Measurements from ENCODE around the gene BCL2L12. TPM values are rescaled to one million over a fixed set of nuclear protein-coding genes. Genes with fewer than 3 reads are reported as not detected.

The BCL2L12 gene
- total and polyA plus RNA-seq, 5 experiments from 2014 or later = 19.3 to 24.0 (median 20.6) TPM

DNA sequence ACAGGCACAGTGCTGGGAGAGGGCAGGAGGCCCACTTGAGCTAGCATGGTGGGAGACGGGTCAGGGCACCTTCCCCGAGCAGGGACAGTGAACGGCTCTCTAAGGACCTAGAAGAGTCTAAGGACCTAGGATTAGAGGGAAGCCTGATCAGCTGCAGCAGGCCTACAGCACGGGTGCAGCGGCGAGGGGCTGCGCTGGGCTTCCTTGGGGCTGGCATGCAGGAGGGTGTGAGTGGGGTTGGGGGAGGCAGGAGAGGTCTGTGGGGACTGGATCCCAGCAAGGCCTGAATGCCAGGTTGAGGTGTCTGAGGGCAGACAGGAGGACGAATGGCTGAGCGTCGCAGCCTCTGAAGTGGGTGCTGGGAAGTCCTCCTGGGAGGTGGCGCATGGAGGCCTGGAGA is 20.1 kb upstream of the BCL2L12 start:
- H3K27me3 Mint-ChIP-seq = no peaks in the 10 kb centered on the region
- ATAC-seq = no peak
- H3K27ac Mint-ChIP-seq = peak overlapping the region in 4 of 10 donors; percentile 14 to 86 (median 66)
- peaks cover 31 to 52% (median 42%) of the 10 kb centered on the region in 4 donors for H3K4me1 Mint-ChIP-seq
- peaks cover 0 to 41% (median 3%) of the 10 kb centered on the region in 3 donors for H3K36me3 Mint-ChIP-seq
- no peak overlapping the region for H3K4me3 Mint-ChIP-seq
- POLR2A ChIA-PET = interaction anchor here (0.6 to 2.1 kb wide), 5 partner anchors 16 to 751 kb away, joined by 3 to 9 read pairs (median 4); no protein-coding TSS in a partner anchor
- DNase-seq = no peak
- no peaks in the 10 kb centered on the region for H3K9me3 Mint-ChIP-seq

DNA sequence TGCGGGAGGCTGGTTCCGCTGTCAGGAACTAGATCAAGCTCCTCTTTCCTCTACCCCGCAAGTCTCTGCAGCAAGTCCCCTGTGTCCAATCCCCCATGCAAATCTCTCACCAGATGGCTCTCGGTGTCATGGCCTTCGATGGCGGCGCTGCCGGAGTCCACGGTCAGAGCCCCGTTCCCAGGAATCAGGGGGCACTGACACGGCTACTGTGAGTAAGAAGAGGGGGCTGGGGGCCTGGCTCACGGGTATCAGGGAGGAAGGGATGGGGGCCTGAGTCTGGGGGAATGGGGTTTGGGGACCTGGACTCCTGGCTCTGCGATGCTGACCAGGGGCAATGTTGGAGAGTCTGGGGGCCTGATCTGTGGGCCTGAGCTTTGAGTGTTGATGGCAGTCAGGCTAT is 19.7 kb upstream of the BCL2L12 start:
- ATAC-seq (no peak), DNase-seq (no peak)
- Mint-ChIP-seq H3K27ac (peak overlapping the region in 2 of 10 donors; percentile 52 to 71), H3K27me3 (no peaks in the 10 kb centered on the region), H3K36me3 (peaks cover 0 to 41% (median 4%) of the 10 kb centered on the region in 3 donors), H3K4me1 (peaks cover 26 to 48% (median 38%) of the 10 kb centered on the region in 4 donors), H3K9me3 (no peaks in the 10 kb centered on the region), H3K4me3 (no peak overlapping the region)
- POLR2A ChIA-PET = interaction anchor here (0.7 to 2.1 kb wide), 3 partner anchors 16 to 751 kb away, joined by 3 to 9 read pairs (median 4); no protein-coding TSS in a partner anchor

DNA sequence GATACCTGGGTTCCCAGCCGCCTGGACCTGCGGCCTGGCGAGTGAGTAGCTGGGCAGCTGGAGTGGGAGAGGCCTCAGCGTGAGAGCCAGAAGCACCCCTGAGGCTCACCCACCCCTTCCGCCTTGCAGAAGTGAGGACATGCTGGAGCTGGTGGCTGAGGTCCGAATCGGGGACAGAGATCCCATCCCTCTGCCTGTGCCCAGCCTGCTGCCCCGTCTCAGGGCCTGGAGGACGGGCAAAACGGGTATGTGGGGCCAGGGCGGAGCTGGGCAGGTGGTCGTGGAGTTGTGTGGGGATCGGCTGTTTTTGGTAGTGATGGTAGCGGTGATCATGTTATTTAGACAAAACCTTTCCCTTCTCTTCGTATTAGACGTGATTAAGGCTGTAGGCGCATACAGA is 19.1 kb upstream of the BCL2L12 start:
- H3K27ac Mint-ChIP-seq = peak overlapping the region in 3 of 10 donors; percentile 55 to 72 (median 71)
- H3K9me3 Mint-ChIP-seq = no peaks in the 10 kb centered on the region
- ATAC-seq (no peak), DNase-seq (no peak)
- no peak overlapping the region for H3K4me3 Mint-ChIP-seq
- H3K27me3 Mint-ChIP-seq = no peaks in the 10 kb centered on the region
- H3K4me1 Mint-ChIP-seq = peaks cover 25 to 45% (median 33%) of the 10 kb centered on the region in 4 donors
- POLR2A ChIA-PET = interaction anchor here (0.7 to 2.1 kb wide), 3 partner anchors 15 to 71 kb away, joined by 3 to 9 read pairs (median 4); no protein-coding TSS in a partner anchor
- peaks cover 0 to 41% (median 4%) of the 10 kb centered on the region in 3 donors for H3K36me3 Mint-ChIP-seq

DNA sequence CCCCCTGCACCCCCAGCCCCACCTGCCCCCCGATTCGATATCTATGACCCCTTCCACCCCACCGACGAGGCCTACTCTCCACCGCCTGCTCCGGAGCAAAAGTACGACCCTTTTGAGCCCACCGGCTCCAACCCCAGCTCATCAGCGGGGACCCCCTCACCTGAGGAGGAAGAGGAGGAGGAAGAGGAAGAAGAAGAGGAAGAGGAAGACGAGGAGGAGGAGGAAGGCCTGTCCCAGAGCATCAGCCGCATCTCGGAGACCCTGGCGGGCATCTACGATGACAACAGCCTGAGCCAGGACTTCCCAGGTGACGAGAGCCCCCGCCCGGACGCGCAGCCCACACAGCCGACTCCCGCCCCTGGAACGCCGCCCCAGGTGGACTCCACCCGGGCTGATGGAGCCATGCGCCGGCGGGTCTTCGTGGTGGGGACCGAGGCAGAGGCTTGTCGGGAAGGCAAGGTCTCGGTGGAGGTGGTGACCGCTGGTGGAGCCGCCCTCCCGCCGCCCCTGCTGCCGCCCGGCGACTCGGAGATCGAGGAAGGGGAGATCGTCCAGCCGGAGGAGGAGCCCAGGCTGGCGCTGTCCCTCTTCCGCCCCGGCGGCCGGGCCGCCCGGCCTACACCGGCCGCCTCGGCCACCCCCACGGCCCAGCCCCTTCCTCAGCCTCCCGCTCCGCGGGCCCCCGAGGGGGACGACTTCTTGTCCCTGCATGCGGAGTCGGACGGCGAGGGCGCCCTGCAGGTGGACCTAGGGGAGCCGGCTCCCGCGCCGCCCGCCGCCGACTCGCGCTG is 14.5 kb upstream of the BCL2L12 start:
- DNase-seq = no peak
- POLR2A ChIA-PET = no interaction called here
- Mint-ChIP-seq H3K4me1 (peaks cover 0 to 13% (median 2%) of the 10 kb centered on the region in 4 donors), H3K9me3 (no peaks in the 10 kb centered on the region), H3K36me3 (peaks cover 0 to 58% (median 7%) of the 10 kb centered on the region in 3 donors), H3K27me3 (no peaks in the 10 kb centered on the region), H3K27ac (no peak overlapping the region), H3K4me3 (peak overlapping the region in 1 of 10 donors; percentile 31)
- no peak for ATAC-seq

- POLR2A ChIA-PET = no interaction called here
- H3K27ac Mint-ChIP-seq = peak overlapping the region in 1 of 10 donors; percentile 65
Observed at GRCh38 chr19:49651820-49652550, 13.7 kb upstream of the BCL2L12 start.

DNA sequence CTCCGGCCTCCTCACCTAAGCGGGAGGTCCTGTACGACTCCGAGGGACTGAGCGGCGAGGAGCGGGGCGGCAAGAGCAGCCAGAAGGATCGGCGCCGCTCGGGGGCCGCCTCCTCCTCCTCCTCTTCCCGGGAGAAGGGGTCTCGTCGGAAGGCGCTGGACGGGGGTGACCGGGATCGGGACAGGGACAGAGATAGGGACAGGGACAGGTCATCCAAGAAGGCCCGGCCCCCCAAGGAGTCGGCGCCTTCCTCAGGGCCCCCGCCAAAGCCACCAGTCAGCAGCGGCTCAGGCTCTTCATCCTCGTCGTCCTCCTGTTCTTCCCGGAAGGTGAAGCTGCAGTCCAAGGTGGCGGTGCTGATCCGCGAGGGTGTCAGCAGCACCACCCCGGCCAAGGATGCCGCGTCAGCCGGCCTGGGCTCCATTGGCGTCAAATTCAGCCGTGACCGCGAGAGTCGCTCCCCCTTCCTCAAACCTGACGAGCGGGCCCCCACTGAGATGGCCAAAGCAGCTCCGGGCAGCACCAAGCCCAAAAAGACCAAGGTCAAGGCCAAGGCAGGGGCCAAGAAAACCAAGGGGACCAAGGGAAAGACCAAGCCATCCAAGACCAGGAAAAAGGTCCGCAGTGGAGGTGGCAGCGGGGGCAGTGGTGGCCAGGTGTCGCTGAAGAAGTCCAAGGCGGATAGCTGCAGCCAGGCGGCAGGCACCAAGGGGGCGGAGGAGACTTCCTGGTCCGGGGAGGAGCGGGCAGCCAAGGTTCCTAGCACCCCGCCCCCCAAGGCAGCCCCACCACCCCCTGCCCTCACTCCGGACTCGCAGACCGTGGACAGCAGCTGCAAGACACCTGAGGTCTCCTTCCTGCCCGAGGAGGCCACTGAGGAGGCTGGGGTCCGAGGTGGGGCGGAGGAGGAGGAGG is 12.9 kb upstream of the BCL2L12 start:
- DNase-seq = no peak
- H3K4me1 Mint-ChIP-seq = peaks cover 0 to 9% (median 3%) of the 10 kb centered on the region in 4 donors
- no peak for ATAC-seq
- POLR2A ChIA-PET = interaction anchor here (0.6 to 1.0 kb wide), 2 partner anchors 13 to 106 kb away, joined by 3 read pairs; partner anchors contain the start of gene RRAS
- no peaks in the 10 kb centered on the region for H3K27me3 Mint-ChIP-seq
- peaks cover 0 to 56% (median 6%) of the 10 kb centered on the region in 3 donors for H3K36me3 Mint-ChIP-seq
- H3K9me3 Mint-ChIP-seq = no peaks in the 10 kb centered on the region
- H3K27ac Mint-ChIP-seq = peak overlapping the region in 2 of 10 donors; percentile 47 to 65
- no peak overlapping the region for H3K4me3 Mint-ChIP-seq

More at GRCh38 chr19:49651820-49652550, 13.7 kb upstream of the BCL2L12 start:
- no peaks in the 10 kb centered on the region for H3K9me3 Mint-ChIP-seq
- DNase-seq (no peak), ATAC-seq (no peak)
- H3K4me1 Mint-ChIP-seq = peaks cover 0 to 9% (median 2%) of the 10 kb centered on the region in 4 donors
- H3K4me3 Mint-ChIP-seq = no peak overlapping the region
- H3K36me3 Mint-ChIP-seq = peaks cover 0 to 56% (median 5%) of the 10 kb centered on the region in 3 donors
- H3K27me3 Mint-ChIP-seq = no peaks in the 10 kb centered on the region

GRCh38 chr19:49653466-49653806 is 12.3 kb upstream of the BCL2L12 start:
- H3K27ac Mint-ChIP-seq = peak overlapping the region in 1 of 10 donors; percentile 83
- H3K4me1 Mint-ChIP-seq = peaks cover 0 to 9% (median 3%) of the 10 kb centered on the region in 4 donors
- no peaks in the 10 kb centered on the region for H3K9me3 Mint-ChIP-seq
- ATAC-seq = no peak
- POLR2A ChIA-PET = interaction anchor here (0.6 to 1.0 kb wide), 2 partner anchors 14 to 558 kb away, joined by 3 read pairs; partner anchors contain the start of gene RRAS
- no peak for DNase-seq
- peaks cover 0 to 51% (median 6%) of the 10 kb centered on the region in 3 donors for H3K36me3 Mint-ChIP-seq
- no peaks in the 10 kb centered on the region for H3K27me3 Mint-ChIP-seq
- H3K4me3 Mint-ChIP-seq = no peak overlapping the region

- no peaks in the 10 kb centered on the region for H3K9me3 Mint-ChIP-seq
- peaks cover 0 to 10% (median 3%) of the 10 kb centered on the region in 4 donors for H3K4me1 Mint-ChIP-seq
- H3K4me3 Mint-ChIP-seq = no peak overlapping the region
- DNase-seq (no peak), ATAC-seq (no peak)
- no peaks in the 10 kb centered on the region for H3K27me3 Mint-ChIP-seq
- POLR2A ChIA-PET = interaction anchor here (2.4 to 3.3 kb wide), 2 partner anchors 10 to 14 kb away, joined by 9 to 21 read pairs; partner anchors contain the start of genes BCL2L12, IRF3, RRAS and SCAF1
- H3K36me3 Mint-ChIP-seq = peaks cover 0 to 46% (median 6%) of the 10 kb centered on the region in 3 donors
- peak overlapping the region in 3 of 10 donors; percentile 29 to 58 (median 53) for H3K27ac Mint-ChIP-seq
Observed at GRCh38 chr19:49654581-49654980, 11.2 kb upstream of the BCL2L12 start.

DNA sequence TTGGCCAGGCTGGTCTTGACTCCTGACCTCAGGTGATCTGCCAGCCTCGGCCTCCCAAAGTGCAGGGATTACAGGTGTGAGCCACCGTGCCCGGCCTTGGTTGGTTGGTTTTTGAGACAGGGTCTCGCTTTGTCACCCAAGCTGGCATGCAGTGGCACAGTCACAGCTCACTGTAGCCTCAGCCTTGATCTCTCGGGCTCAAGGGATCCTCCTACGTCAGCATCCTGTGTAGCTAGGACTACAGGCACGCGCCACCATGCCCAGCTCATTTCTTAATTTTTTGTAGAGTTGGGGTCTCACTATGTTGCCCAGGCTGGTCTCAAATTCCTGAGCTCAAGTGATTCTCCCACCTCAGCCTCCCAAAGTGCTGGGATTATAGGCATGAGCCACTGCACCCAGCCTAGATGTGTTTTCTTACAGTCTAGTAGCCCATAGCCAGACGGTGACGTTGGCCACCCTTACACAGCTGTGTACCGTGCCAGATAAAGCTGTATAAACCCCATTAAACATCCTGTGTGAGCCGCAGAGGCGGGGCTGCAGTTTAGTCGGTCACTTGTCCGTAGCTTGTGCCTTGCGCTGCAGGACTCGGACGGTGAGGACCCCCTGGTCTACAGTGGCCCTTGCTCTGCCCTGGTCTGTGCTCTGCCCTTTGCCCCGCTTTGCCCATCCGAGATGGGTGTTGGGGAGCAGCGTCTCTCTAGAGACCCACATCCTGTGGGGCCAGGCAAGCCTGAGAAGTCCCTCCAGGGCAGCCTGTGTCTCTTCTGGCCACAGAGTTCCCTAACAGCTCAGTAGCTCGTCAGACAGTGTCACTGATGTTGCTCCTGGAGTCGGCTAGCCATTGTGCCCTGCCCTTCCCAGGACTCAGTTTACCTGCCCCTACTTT is 9.9 kb upstream of the BCL2L12 start:
- peaks cover 0 to 48% (median 6%) of the 10 kb centered on the region in 3 donors for H3K36me3 Mint-ChIP-seq
- no peak for ATAC-seq

GRCh38 chr19:49656456-49657109 is 9.2 kb upstream of the BCL2L12 start:
- H3K36me3 Mint-ChIP-seq = peaks cover 0 to 53% (median 8%) of the 10 kb centered on the region in 3 donors
- H3K27ac Mint-ChIP-seq = peak overlapping the region in 3 of 10 donors; percentile 37 to 73 (median 71)
- POLR2A ChIA-PET = interaction anchor here (0.7 to 3.3 kb wide), 4 partner anchors 8 to 20 kb away, joined by 3 to 21 read pairs (median 9); partner anchors contain the start of genes BCL2L12, IRF3, RRAS and SCAF1

More for the DNA sequence above, 9.9 kb upstream of the BCL2L12 start:
- Mint-ChIP-seq H3K4me3 (no peak overlapping the region), H3K27me3 (no peaks in the 10 kb centered on the region), H3K27ac (peak overlapping the region in 3 of 10 donors; percentile 21 to 58 (median 32)), H3K4me1 (peaks cover 0 to 15% (median 5%) of the 10 kb centered on the region in 4 donors), H3K9me3 (no peaks in the 10 kb centered on the region)
- no peak for DNase-seq
- POLR2A ChIA-PET = interaction anchor here (0.7 to 3.3 kb wide), 3 partner anchors 9 to 20 kb away, joined by 3 to 21 read pairs (median 9); partner anchors contain the start of genes BCL2L12, IRF3, RRAS and SCAF1

More at GRCh38 chr19:49656456-49657109, 9.2 kb upstream of the BCL2L12 start:
- Mint-ChIP-seq H3K4me3 (no peak overlapping the region), H3K4me1 (peaks cover 0 to 21% (median 7%) of the 10 kb centered on the region in 4 donors), H3K9me3 (no peaks in the 10 kb centered on the region), H3K27me3 (no peaks in the 10 kb centered on the region)
- ATAC-seq = no peak
- no peak for DNase-seq
